ENCODE data around the gene CYP2R1.
A peak's percentile ranks its signal among the peaks of the same experiment; 100 is the strongest.

Gene CYP2R1

GRCh38 chr11:14894657-14895598 is 2.9 kb upstream of the CYP2R1 start:
- Histone ChIP-seq H3K4me3 (ENCODE audit: insufficient read depth, low read length, poor library complexity, severe bottlenecking) (no peak overlapping the region), H2AFZ (ENCODE audit: low read depth, low read length, severe bottlenecking) (no peak overlapping the region), H3K4me2 (ENCODE audit: low read depth, low read length, poor library complexity, severe bottlenecking) (no peak overlapping the region), H3K27ac (ENCODE audit: low read depth, low read length) (no peak overlapping the region), H3K9me2 (replicated peaks; ENCODE audit: insufficient read depth, low read length) (no peaks in the 10 kb centered on the region), H3K9ac (ENCODE audit: low read length) (no peak overlapping the region), H3K27me3 (ENCODE audit: low read length) (no peaks in the 10 kb centered on the region; the same call in 1 of the 2 replicates), H3K36me3 (ENCODE audit: low read length) (no peaks in the 10 kb centered on the region), H3K9me3 (ENCODE audit: insufficient read depth, low read length) (no peaks in the 10 kb centered on the region), H3F3A (ENCODE audit: insufficient read depth) (peaks cover 9% of the 10 kb centered on the region), H3K79me2 (ENCODE audit: insufficient read depth, low read length) (peaks cover 9% of the 10 kb centered on the region; the same call in 1 of the 2 replicates), H4K20me1 (ENCODE audit: low read depth, low read length) (no peaks in the 10 kb centered on the region)
- TF ChIP-seq EZH2phosphoT487 (conservative IDR thresholded peaks at IDR 0.05; ENCODE audit: low read length) (no peak), CTCF (IDR thresholded peaks at IDR 0.05; ENCODE audit: insufficient read depth, low read length, poor library complexity, severe bottlenecking) (no peak)

DNA sequence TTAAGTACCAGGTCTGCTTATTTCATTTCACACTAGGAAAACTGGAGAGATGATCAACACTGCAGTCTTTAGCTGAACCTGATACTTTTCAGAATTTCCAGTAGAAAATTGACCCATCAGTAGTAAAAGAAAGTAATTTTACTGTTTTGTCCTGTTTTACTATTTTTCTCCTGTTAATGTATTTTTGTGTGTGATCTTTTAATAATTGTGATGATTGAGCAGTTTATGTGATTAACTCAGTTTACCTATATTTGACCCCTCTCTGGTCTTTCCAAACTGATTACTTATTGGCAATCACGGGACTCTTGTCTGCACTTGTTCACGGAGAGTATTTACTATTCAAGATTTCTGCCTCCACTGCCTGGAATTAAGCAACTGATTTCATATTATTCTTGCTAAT is 546 bp upstream of the CYP2R1 start:
- H3K27ac ChIP-seq (ENCODE audit: low read depth, low read length): no peak overlapping the region
- peak overlapping the region; percentile 59 for H3K4me2 ChIP-seq (ENCODE audit: low read depth, low read length, poor library complexity, severe bottlenecking)
- peak overlapping the region; percentile 76 for H3K4me3 ChIP-seq (ENCODE audit: insufficient read depth, low read length, poor library complexity, severe bottlenecking)
- peak overlapping the region; percentile 82 for H2AFZ ChIP-seq (ENCODE audit: low read depth, low read length, severe bottlenecking)
- no peaks in the 10 kb centered on the region for H3K36me3 ChIP-seq (ENCODE audit: low read length)
- TF ChIP-seq EZH2phosphoT487 (conservative IDR thresholded peaks at IDR 0.05; ENCODE audit: low read length) (no peak), CTCF (IDR thresholded peaks at IDR 0.05; ENCODE audit: insufficient read depth, low read length, poor library complexity, severe bottlenecking) (no peak)
- H3K9me2 ChIP-seq (replicated peaks; ENCODE audit: insufficient read depth, low read length): no peaks in the 10 kb centered on the region
- H3K9ac ChIP-seq (ENCODE audit: low read length): peak overlapping the region; percentile 67
- no peaks in the 10 kb centered on the region for H4K20me1 ChIP-seq (ENCODE audit: low read depth, low read length)
- peaks cover 20% of the 10 kb centered on the region; the same call in 1 of the 2 replicates for H3K79me2 ChIP-seq (ENCODE audit: insufficient read depth, low read length)
- H3K9me3 ChIP-seq (ENCODE audit: insufficient read depth, low read length): no peaks in the 10 kb centered on the region
- peaks cover 9% of the 10 kb centered on the region for H3F3A ChIP-seq (ENCODE audit: insufficient read depth)
- no peaks in the 10 kb centered on the region for H3K27me3 ChIP-seq (ENCODE audit: low read length)

DNA sequence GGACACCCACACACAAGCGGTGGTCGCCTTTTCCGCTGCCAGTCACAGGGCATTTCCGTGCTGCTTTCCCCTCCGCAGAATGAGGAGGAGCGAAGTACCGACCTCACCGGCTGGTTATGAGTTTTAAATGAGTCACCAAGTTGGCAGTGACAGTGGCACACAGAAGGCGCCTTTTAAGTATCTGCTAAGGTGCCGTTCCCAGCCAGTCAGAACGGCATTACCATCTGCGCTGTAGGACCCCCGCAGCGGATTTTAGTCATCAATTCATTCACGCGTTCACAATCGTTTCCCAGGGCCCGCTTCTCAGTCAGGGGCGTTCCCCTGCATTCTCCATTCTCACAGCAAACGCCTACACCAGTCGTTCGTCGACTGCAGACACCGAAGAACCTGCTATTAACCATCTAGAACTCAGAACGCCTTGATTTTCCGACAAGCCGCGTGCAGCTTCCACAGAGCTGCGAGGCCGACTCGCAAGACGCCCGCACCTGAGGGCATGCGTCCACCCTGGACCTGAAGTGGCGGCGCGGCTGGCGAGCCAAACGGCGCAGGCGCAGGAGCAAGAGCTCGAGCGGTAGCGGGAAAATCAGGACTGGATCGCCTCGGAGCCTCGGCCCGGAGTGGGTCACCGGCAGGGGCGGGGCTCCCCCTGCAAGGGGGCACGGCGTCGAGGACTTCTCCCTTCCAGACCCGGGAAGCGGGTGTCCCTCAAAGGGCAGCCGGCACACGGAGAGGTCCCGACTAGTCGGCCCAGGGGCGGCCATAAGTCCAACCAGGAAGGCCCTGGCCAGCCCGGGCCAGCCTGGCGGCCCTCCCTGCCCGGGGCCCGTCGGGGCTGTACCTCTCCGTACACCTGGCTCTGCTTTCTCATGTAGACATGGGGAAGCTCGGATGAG is 642 bp downstream of the CYP2R1 start:
- TF ChIP-seq EZH2phosphoT487 (conservative IDR thresholded peaks at IDR 0.05; ENCODE audit: low read length) (no peak), CTCF (IDR thresholded peaks at IDR 0.05; ENCODE audit: insufficient read depth, low read length, poor library complexity, severe bottlenecking) (no peak)
- Histone ChIP-seq H3K4me3 (ENCODE audit: insufficient read depth, low read length, poor library complexity, severe bottlenecking) (peak overlapping the region; percentile 76), H3K9me3 (ENCODE audit: insufficient read depth, low read length) (no peaks in the 10 kb centered on the region), H3K79me2 (ENCODE audit: insufficient read depth, low read length) (peaks cover 24% of the 10 kb centered on the region; the same call in 1 of the 2 replicates), H3K4me2 (ENCODE audit: low read depth, low read length, poor library complexity, severe bottlenecking) (peak overlapping the region; percentile 59), H3K27me3 (ENCODE audit: low read length) (no peaks in the 10 kb centered on the region), H3F3A (ENCODE audit: insufficient read depth) (peaks cover 9% of the 10 kb centered on the region), H3K36me3 (ENCODE audit: low read length) (no peaks in the 10 kb centered on the region), H4K20me1 (ENCODE audit: low read depth, low read length) (no peaks in the 10 kb centered on the region), H3K27ac (ENCODE audit: low read depth, low read length) (peak overlapping the region; percentile 70), H3K9ac (ENCODE audit: low read length) (peak overlapping the region; percentile 67), H2AFZ (ENCODE audit: low read depth, low read length, severe bottlenecking) (peak overlapping the region; percentile 82), H3K9me2 (replicated peaks; ENCODE audit: insufficient read depth, low read length) (no peaks in the 10 kb centered on the region)

Data from SU-DHL-6 (cell line).